Measurements from ENCODE around the gene RAB5IF. TPM values are rescaled to one million over a fixed set of nuclear protein-coding genes. Genes with fewer than 3 reads are reported as not detected.
"Not testable (repeated sequence)": the region's sequence is repeated elsewhere in the genome, so short reads cannot be mapped to it uniquely, and the experiment has no call there.

The RAB5IF gene
- total and polyA plus RNA-seq, 10 of the 15 experiments (the other 5 are each of a cell fraction or from before 2014, with no cell fraction given): 19.4 to 246 (median 92.0) TPM

GRCh38 chr20:36563374-36563773, 42.2 kb upstream of the RAB5IF start:
- Histone ChIP-seq H3K9me3 (replicated peaks; ENCODE audit: control insufficient read depth, insufficient read depth, low read length) (peaks cover 5% of the 10 kb centered on the region; the same call in 2 of the 3 replicates), H4K20me1 (ENCODE audit: control insufficient read depth, insufficient read depth) (no peaks in the 10 kb centered on the region), H2AFZ (ENCODE audit: control insufficient read depth, low read depth, low read length) (no peak overlapping the region), H3K9ac (ENCODE audit: control insufficient read depth, insufficient read depth, low read length) (no peak overlapping the region), H3K4me3 (no peak overlapping the region), H3K36me3 (ENCODE audit: control insufficient read depth in 2 of 2, insufficient read depth in 2 of 2, low read length in 1 of 2) (no peaks in the 10 kb centered on the region), H3K4me1 (ENCODE audit: control insufficient read depth, insufficient read depth, low read length) (no peaks in the 10 kb centered on the region), H3K4me2 (ENCODE audit: control insufficient read depth, insufficient read depth) (no peak overlapping the region), H3K79me2 (ENCODE audit: control insufficient read depth, insufficient read depth, low read length) (no peaks in the 10 kb centered on the region), H3K27ac (ENCODE audit: control insufficient read depth, insufficient read depth) (no peak overlapping the region), H3K27me3 (replicated peaks in 1 of 2; ENCODE audit: control insufficient read depth in 2 of 2, insufficient read depth in 2 of 2, low read length in 1 of 2) (no peaks in the 10 kb centered on the region)
- in situ Hi-C loops (cut with MboI) (no loop called here), intact Hi-C loops (cut with micrococcal nuclease; ENCODE audit: unreplicated experiment) (no loop called here)
- DNase-seq (ENCODE audit: low read depth, low spot score) (no peak), ATAC-seq (no peak), FAIRE-seq (no peak)
- WGBS (ENCODE audit: insufficient coverage, insufficient replicate concordance, low lambda C conversion rate, missing lambda C conversion rate): 83% methylated on average over 1 of the region's 1 CpG
- POLR2A ChIA-PET: no interaction called here
- CTCF ChIA-PET: no interaction called here
- SMC1A ChIA-PET (ENCODE audit: uncharacterized antibody, unreplicated experiment): no interaction called here
- RAD21 ChIA-PET (ENCODE audit: unreplicated experiment): no interaction called here
- no peak for TF ChIP-seq NBN (IDR thresholded peaks at IDR 0.05)
- TF ChIP-seq ASH2L (IDR thresholded peaks at IDR 0.05; ENCODE audit: borderline replicate concordance, low read depth): no peak
- TF ChIP-seq CBX5 (IDR thresholded peaks at IDR 0.05; ENCODE audit: low read depth): no peak
- no peak for TF ChIP-seq JUND (IDR thresholded peaks at IDR 0.05; ENCODE audit: low read depth, low read length)
- TF ChIP-seq, protein P1, sequence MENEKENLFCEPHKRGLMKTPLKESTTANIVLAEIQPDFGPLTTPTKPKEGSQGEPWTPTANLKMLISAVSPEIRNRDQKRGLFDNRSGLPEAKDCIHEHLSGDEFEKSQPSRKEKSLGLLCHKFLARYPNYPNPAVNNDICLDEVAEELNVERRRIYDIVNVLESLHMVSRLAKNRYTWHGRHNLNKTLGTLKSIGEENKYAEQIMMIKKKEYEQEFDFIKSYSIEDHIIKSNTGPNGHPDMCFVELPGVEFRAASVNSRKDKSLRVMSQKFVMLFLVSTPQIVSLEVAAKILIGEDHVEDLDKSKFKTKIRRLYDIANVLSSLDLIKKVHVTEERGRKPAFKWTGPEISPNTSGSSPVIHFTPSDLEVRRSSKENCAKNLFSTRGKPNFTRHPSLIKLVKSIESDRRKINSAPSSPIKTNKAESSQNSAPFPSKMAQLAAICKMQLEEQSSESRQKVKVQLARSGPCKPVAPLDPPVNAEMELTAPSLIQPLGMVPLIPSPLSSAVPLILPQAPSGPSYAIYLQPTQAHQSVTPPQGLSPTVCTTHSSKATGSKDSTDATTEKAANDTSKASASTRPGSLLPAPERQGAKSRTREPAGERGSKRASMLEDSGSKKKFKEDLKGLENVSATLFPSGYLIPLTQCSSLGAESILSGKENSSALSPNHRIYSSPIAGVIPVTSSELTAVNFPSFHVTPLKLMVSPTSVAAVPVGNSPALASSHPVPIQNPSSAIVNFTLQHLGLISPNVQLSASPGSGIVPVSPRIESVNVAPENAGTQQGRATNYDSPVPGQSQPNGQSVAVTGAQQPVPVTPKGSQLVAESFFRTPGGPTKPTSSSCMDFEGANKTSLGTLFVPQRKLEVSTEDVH (IDR thresholded peaks at IDR 0.05; ENCODE audit: low read depth, partially characterized antibody): no peak
- TF ChIP-seq SIN3A (IDR thresholded peaks at IDR 0.05; ENCODE audit: low read depth, low read length): no peak
- no peak for TF ChIP-seq STAT3 (IDR thresholded peaks at IDR 0.05; ENCODE audit: low read depth, low read length)
- BruUV-seq (replicated peaks): no TSS peak

- H2AFZ ChIP-seq (ENCODE audit: control insufficient read depth, low read depth, low read length); H3K4me1 ChIP-seq (ENCODE audit: control insufficient read depth, insufficient read depth, low read length); H3K36me3 ChIP-seq (ENCODE audit: control insufficient read depth in 2 of 2, insufficient read depth in 2 of 2, low read length in 1 of 2); DNase-seq (ENCODE audit: low read depth, low spot score); FAIRE-seq; H3K27ac ChIP-seq (ENCODE audit: control insufficient read depth, insufficient read depth); POLR2A ChIA-PET; intact Hi-C loops (cut with micrococcal nuclease; ENCODE audit: unreplicated experiment); H3K9ac ChIP-seq (ENCODE audit: control insufficient read depth, insufficient read depth, low read length); in situ Hi-C loops (cut with MboI); H4K20me1 ChIP-seq (ENCODE audit: control insufficient read depth, insufficient read depth); H3K27me3 ChIP-seq (replicated peaks in 1 of 2; ENCODE audit: control insufficient read depth in 2 of 2, insufficient read depth in 2 of 2, low read length in 1 of 2); SMC1A ChIA-PET (ENCODE audit: uncharacterized antibody, unreplicated experiment); CTCF ChIA-PET; H3K4me3 ChIP-seq; ATAC-seq; RAD21 ChIA-PET (ENCODE audit: unreplicated experiment); H3K79me2 ChIP-seq (ENCODE audit: control insufficient read depth, insufficient read depth, low read length); H3K4me2 ChIP-seq (ENCODE audit: control insufficient read depth, insufficient read depth); BruUV-seq (replicated peaks); H3K9me3 ChIP-seq (replicated peaks; ENCODE audit: control insufficient read depth, insufficient read depth, low read length): not testable (repeated sequence)
- 93% methylated on average over 12 of the region's 13 CpGs for WGBS (ENCODE audit: insufficient coverage, insufficient replicate concordance, low lambda C conversion rate, missing lambda C conversion rate)
Observed at GRCh38 chr20:36564078-36564725, 41.4 kb upstream of the RAB5IF start.

- not testable (repeated sequence) for H3K27ac ChIP-seq (ENCODE audit: control insufficient read depth, insufficient read depth)
- CTCF ChIA-PET: interaction anchor here (1.3 kb wide), 1 partner anchor 24 kb away, joined by 3 read pairs; no protein-coding TSS in a partner anchor
Observed at GRCh38 chr20:36564726-36565121, 40.9 kb upstream of the RAB5IF start.

More at GRCh38 chr20:36564726-36565121, 40.9 kb upstream of the RAB5IF start:
- intact Hi-C loops (cut with micrococcal nuclease; ENCODE audit: unreplicated experiment); H3K4me1 ChIP-seq (ENCODE audit: control insufficient read depth, insufficient read depth, low read length); H3K79me2 ChIP-seq (ENCODE audit: control insufficient read depth, insufficient read depth, low read length); ATAC-seq; in situ Hi-C loops (cut with MboI); H3K9ac ChIP-seq (ENCODE audit: control insufficient read depth, insufficient read depth, low read length); H2AFZ ChIP-seq (ENCODE audit: control insufficient read depth, low read depth, low read length); BruUV-seq (replicated peaks); RAD21 ChIA-PET (ENCODE audit: unreplicated experiment); POLR2A ChIA-PET; H3K4me3 ChIP-seq; H3K4me2 ChIP-seq (ENCODE audit: control insufficient read depth, insufficient read depth); H4K20me1 ChIP-seq (ENCODE audit: control insufficient read depth, insufficient read depth); DNase-seq (ENCODE audit: low read depth, low spot score); H3K27me3 ChIP-seq (replicated peaks in 1 of 2; ENCODE audit: control insufficient read depth in 2 of 2, insufficient read depth in 2 of 2, low read length in 1 of 2); FAIRE-seq; H3K36me3 ChIP-seq (ENCODE audit: control insufficient read depth in 2 of 2, insufficient read depth in 2 of 2, low read length in 1 of 2); H3K9me3 ChIP-seq (replicated peaks; ENCODE audit: control insufficient read depth, insufficient read depth, low read length): not testable (repeated sequence)
- 86% methylated on average over 6 of the region's 6 CpGs for WGBS (ENCODE audit: insufficient coverage, insufficient replicate concordance, low lambda C conversion rate, missing lambda C conversion rate)
- SMC1A ChIA-PET (ENCODE audit: uncharacterized antibody, unreplicated experiment): interaction anchor here (0.7 kb wide), 1 partner anchor 30 kb away, joined by 3 read pairs; no protein-coding TSS in a partner anchor

Data from GM12878 (cell line).